T47D (cell line): Measurements from ENCODE around the gene GATA5.
A peak's percentile ranks its signal among the peaks of the same experiment; 100 is the strongest.

Experiments used
- DNase-seq, 2 experiments: peaks; one replicate each; pipeline versions ENCODE4 v3.0.0 to v3.0.0-alpha.2; 2011 to 2012; ENCODE audit warnings: low read depth in 1 of 2, low spot score in 1 of 2
- JUND ChIP-seq: IDR thresholded peaks from 2 replicates; pipeline ENCODE4 v1.6.1; 2012; ENCODE audit warnings: low read depth
- in situ Hi-C: cut with HindIII; loops from 2 replicates; pipeline ENCODE4 v1.10.0; 2016; ENCODE audit warnings: low sequenced_read_pairs, low pct_unique_long_range_greater_than_20kb

Gene GATA5

GRCh38 chr20:62472138-62472940, 3.5 kb downstream of the GATA5 start:
- no peak for DNase-seq
- in situ Hi-C loops = no loop called here
- TF ChIP-seq JUND = no peak

- TF ChIP-seq JUND = no peak
- no peak for DNase-seq
- in situ Hi-C loops = no loop called here
Observed at GRCh38 chr20:62470459-62470858, 5.3 kb downstream of the GATA5 start.

- DNase-seq = peak in 1 of 2 experiments; percentile 62
- TF ChIP-seq JUND = no peak
- in situ Hi-C loops = no loop called here
Observed at GRCh38 chr20:62470001-62470400, 5.8 kb downstream of the GATA5 start.

- in situ Hi-C loops = no loop called here
- TF ChIP-seq JUND = no peak
- no peak for DNase-seq
Observed at GRCh38 chr20:62469352-62469751, 6.4 kb downstream of the GATA5 start.

GRCh38 chr20:62466806-62467537, 8.8 kb downstream of the GATA5 start:
- no peak for DNase-seq
- no peak for TF ChIP-seq JUND
- in situ Hi-C loops = no loop called here

GRCh38 chr20:62466072-62466760, 9.6 kb downstream of the GATA5 start:
- in situ Hi-C loops = no loop called here
- no peak for DNase-seq
- TF ChIP-seq JUND = no peak

GRCh38 chr20:62464990-62465389, 10.8 kb downstream of the GATA5 start:
- TF ChIP-seq JUND = no peak
- in situ Hi-C loops = no loop called here

GRCh38 chr20:62464425-62464770, 11.4 kb downstream of the GATA5 start:
- DNase-seq = no peak
- in situ Hi-C loops = no loop called here
- no peak for TF ChIP-seq JUND

More at GRCh38 chr20:62464990-62465389, 10.8 kb downstream of the GATA5 start:
- DNase-seq = no peak

GRCh38 chr20:62463651-62464424, 12.0 kb downstream of the GATA5 start:
- in situ Hi-C loops = no loop called here
- no peak for TF ChIP-seq JUND
- DNase-seq = no peak

GRCh38 chr20:62462976-62463592, 12.7 kb downstream of the GATA5 start:
- in situ Hi-C loops = no loop called here
- no peak for DNase-seq
- TF ChIP-seq JUND = no peak

- no peak for TF ChIP-seq JUND
- no peak for DNase-seq
- in situ Hi-C loops = no loop called here
Observed at GRCh38 chr20:62461834-62462233, 14.0 kb downstream of the GATA5 start.

GRCh38 chr20:62461157-62461556, 14.6 kb downstream of the GATA5 start:
- DNase-seq = no peak
- TF ChIP-seq JUND = no peak
- in situ Hi-C loops = no loop called here
